OCI-LY3 (cell line): ENCODE data around the gene SHISA4.

Experiments used
- H2AFZ ChIP-seq: fragments of 200-600, 300-600 bp; shearing (Covaris generic); 2 replicates; pipeline ENCODE4 v1.6.0; 2014; ENCODE audit warnings: antibody characterized with exemption, low read depth, low read length
- H3K27ac ChIP-seq: fragments of 200-600, 300-600 bp; sonication (generic); 2 replicates; pipeline ENCODE4 v1.5.1; 2014; ENCODE audit warnings: mild to moderate bottlenecking, low read length, moderate library complexity, mixed read lengths
- H3K27me3 ChIP-seq: fragments of 200-600, 300-600 bp; sonication (generic); 2 replicates; pipeline ENCODE4 v1.6.1; 2014; ENCODE audit warnings: low read depth, low read length, mixed read lengths
- H3K36me3 ChIP-seq: fragments of 200-600, 300-600 bp; sonication (generic); replicated peaks from 2 replicates; pipeline ENCODE3; 2014; ENCODE audit warnings: low read depth, low read length, mixed read lengths
- H3K4me1 ChIP-seq: fragments of 300-600, 200-600 bp; sonication (generic); 2 replicates; pipeline ENCODE4 v1.6.1; 2014; ENCODE audit warnings: low read length, mixed read lengths
- H3K4me2 ChIP-seq: fragments of 200-600, 300-600 bp; sonication (generic); 2 replicates; pipeline ENCODE4 v1.6.1; 2014; ENCODE audit warnings: low read length, mixed read lengths
- H3K4me3 ChIP-seq: fragments of 300-600, 200-600 bp; sonication (generic); 2 replicates; pipeline ENCODE4 v1.5.1; 2014; ENCODE audit warnings: antibody characterized with exemption, mild to moderate bottlenecking, low read length, moderate library complexity
- H3K79me2 ChIP-seq: fragments of 300-600, 200-600 bp; shearing (Covaris generic); 2 replicates; pipeline ENCODE4 v1.6.1; 2014; ENCODE audit warnings: mild to moderate bottlenecking, low read length, mixed read lengths
- H3K9ac ChIP-seq: fragments of 300-600, 200-600 bp; shearing (Covaris generic); 2 replicates; pipeline ENCODE4 v1.6.0; 2014; ENCODE audit warnings: mild to moderate bottlenecking, low read length, moderate library complexity
- H3K9me3 ChIP-seq: fragments of 200-600, 300-600 bp; shearing (Covaris generic); 2 replicates; pipeline ENCODE4 v1.6.1; 2014; ENCODE audit warnings: low read length, mixed read lengths; ENCODE audit not compliant: insufficient read depth
- H4K20me1 ChIP-seq: fragments of 200-600, 300-600 bp; sonication (generic); 2 replicates; pipeline ENCODE4 v1.6.1; 2016; ENCODE audit warnings: low read length, mixed read lengths; ENCODE audit not compliant: insufficient read depth
- CTCF ChIP-seq: fragments of 200-600, 300-600 bp; sonication (generic); IDR thresholded peaks from 2 replicates; pipeline ENCODE4 v1.5.1; 2014; ENCODE audit warnings: antibody characterized with exemption, low read length, low read depth
- EZH2phosphoT487 ChIP-seq: fragments of 200-600 bp; shearing (Covaris generic); IDR thresholded peaks from 2 replicates; pipeline ENCODE4 v1.6.1; 2018; ENCODE audit warnings: antibody characterized with exemption, mixed run types, low read depth

SHISA4 gene

DNA sequence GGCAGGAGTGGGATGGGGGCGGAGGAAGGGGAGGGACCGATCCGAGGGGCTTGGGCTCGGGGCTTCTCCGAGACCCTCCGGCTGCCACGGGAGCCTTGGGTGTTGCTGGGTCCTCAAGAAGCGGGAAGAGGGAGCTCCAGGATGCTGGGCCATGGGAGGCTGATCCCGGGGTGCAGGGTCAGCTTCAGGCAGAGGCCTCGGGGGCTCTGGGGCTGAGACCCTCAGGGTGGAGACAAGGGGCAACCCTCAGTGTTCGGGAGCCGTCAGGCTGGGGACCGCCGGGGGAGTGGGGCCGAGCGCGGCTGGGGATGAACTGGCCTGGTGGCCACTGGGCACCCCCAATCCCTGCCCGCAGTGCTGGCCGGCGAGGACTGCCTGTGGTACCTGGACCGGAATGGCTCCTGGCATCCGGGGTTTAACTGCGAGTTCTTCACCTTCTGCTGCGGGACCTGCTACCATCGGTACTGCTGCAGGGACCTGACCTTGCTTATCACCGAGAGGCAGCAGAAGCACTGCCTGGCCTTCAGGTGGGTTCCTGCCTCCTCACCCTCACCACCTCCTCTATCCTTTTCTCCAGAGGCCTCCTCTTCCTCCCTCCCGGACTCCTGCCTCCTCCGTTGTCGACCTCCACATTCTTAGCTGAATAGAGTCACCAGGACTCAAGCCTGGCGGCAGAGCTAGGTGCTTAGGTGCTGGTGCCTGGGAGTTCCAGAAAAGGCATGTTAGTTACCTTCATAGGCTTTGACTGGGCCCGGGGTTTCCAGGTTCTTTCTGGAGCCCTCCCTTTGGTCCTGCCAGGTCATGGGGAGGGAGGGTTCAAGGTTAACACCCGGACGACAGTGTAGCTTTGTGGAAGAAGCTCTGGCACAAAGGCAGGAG lies 631 bp downstream of the SHISA4 start:
- Histone ChIP-seq H4K20me1 (no peaks in the 10 kb centered on the region), H3K9me3 (no peaks in the 10 kb centered on the region), H3K27ac (no peak overlapping the region), H3K4me3 (no peak overlapping the region), H3K4me2 (no peak overlapping the region), H3K9ac (no peak overlapping the region), H3K79me2 (no peaks in the 10 kb centered on the region), H3K27me3 (peaks cover 14% of the 10 kb centered on the region; the same call in 1 of the 2 replicates), H2AFZ (no peak overlapping the region), H3K36me3 (no peaks in the 10 kb centered on the region), H3K4me1 (no peaks in the 10 kb centered on the region)
- no peak for TF ChIP-seq CTCF
- TF ChIP-seq EZH2phosphoT487 = no peak

DNA sequence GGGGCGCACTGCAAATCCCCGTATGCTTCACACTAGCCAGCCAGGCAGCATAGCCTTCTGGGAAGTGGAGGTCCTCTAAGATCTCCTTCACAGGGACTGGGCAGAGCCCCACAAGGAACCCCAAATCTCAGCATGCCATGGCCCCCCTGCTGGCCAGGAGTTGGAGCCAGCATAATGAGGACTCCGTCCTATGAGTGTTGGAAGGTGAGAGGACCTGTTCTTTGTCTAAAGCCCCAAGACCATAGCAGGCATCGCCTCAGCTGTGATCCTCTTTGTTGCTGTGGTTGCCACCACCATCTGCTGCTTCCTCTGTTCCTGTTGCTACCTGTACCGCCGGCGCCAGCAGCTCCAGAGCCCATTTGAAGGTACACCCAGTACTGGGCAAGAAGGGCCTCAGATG lies 1.5 kb downstream of the SHISA4 start:
- no peaks in the 10 kb centered on the region for H3K36me3 ChIP-seq
- H3K4me3 ChIP-seq = no peak overlapping the region
- no peaks in the 10 kb centered on the region for H3K9me3 ChIP-seq
- no peak overlapping the region for H3K27ac ChIP-seq
- H3K27me3 ChIP-seq = peaks cover 11% of the 10 kb centered on the region; the same call in 1 of the 2 replicates
- no peaks in the 10 kb centered on the region for H4K20me1 ChIP-seq
- H3K4me1 ChIP-seq = no peaks in the 10 kb centered on the region
- no peak overlapping the region for H3K9ac ChIP-seq
- no peak overlapping the region for H3K4me2 ChIP-seq
- TF ChIP-seq CTCF (no peak), EZH2phosphoT487 (no peak)
- H3K79me2 ChIP-seq = no peaks in the 10 kb centered on the region
- no peak overlapping the region for H2AFZ ChIP-seq

- Histone ChIP-seq H3K4me2 (no peak overlapping the region), H3K9me3 (no peaks in the 10 kb centered on the region), H3K4me1 (no peaks in the 10 kb centered on the region), H3K36me3 (no peaks in the 10 kb centered on the region), H4K20me1 (no peaks in the 10 kb centered on the region), H3K9ac (no peak overlapping the region), H2AFZ (no peak overlapping the region), H3K27ac (no peak overlapping the region), H3K4me3 (no peak overlapping the region), H3K79me2 (no peaks in the 10 kb centered on the region), H3K27me3 (peaks cover 8% of the 10 kb centered on the region; the same call in 1 of the 2 replicates)
- no peak for TF ChIP-seq CTCF
- no peak for TF ChIP-seq EZH2phosphoT487
Measured at GRCh38 chr1:201890806-201891450, 2.2 kb downstream of the SHISA4 start.

DNA sequence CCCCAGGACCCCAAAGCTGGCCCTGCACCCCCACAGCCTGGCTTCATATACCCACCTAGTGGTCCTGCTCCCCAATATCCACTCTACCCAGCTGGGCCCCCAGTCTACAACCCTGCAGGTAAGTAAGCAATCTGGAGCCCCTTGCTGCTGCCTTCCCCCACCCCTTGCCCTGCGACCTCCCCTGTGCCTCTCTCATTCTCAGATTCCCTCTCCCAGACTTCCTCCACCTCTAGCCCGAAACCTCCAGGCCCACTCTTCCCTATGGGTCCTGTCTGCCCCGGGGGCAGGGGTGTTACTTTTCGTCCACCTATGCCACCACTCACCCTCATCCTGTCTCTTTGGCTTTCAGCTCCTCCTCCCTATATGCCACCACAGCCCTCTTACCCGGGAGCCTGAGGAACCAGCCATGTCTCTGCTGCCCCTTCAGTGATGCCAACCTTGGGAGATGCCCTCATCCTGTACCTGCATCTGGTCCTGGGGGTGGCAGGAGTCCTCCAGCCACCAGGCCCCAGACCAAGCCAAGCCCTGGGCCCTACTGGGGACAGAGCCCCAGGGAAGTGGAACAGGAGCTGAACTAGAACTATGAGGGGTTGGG lies 2.9 kb downstream of the SHISA4 start:
- Histone ChIP-seq H3K4me2 (no peak overlapping the region), H3K4me1 (peaks cover 5% of the 10 kb centered on the region; the same call in 1 of the 2 replicates), H3K9me3 (no peaks in the 10 kb centered on the region), H3K27me3 (peaks cover 8% of the 10 kb centered on the region; the same call in 1 of the 2 replicates), H3K27ac (no peak overlapping the region), H2AFZ (no peak overlapping the region), H3K79me2 (no peaks in the 10 kb centered on the region), H3K4me3 (no peak overlapping the region), H3K36me3 (no peaks in the 10 kb centered on the region), H4K20me1 (no peaks in the 10 kb centered on the region), H3K9ac (no peak overlapping the region)
- TF ChIP-seq EZH2phosphoT487 (no peak), CTCF (no peak)
